GM23338 (cell line): ENCODE data around the gene AFF1. TPM values are rescaled to one million over a fixed set of nuclear protein-coding genes. Genes with fewer than 3 reads are reported as not detected.

Source experiments
- ATAC-seq: fragments of 200-7000 bp; cut with Tn5 transposase; 3 replicates; pipeline ENCODE4 v1.9.1; 2020
- DNase-seq: peaks from one replicate; pipeline ENCODE4 v3.0.0-alpha.2; 2015; ENCODE audit warnings: low spot score
- H2AFZ ChIP-seq: fragments of 200-600 bp; sonication (generic); 2 replicates; pipeline ENCODE4 v1.8.0; 2016; ENCODE audit warnings: antibody characterized with exemption, mild to moderate bottlenecking, moderate library complexity
- H3F3A ChIP-seq: fragments of 200-600 bp; sonication (generic); replicated peaks from 2 replicates; pipeline ENCODE4 v1.8.0; 2017; ENCODE audit warnings: antibody characterized with exemption, mixed run types, low read depth
- H3K27ac ChIP-seq: fragments of 200-600 bp; sonication (generic); 2 replicates; pipeline ENCODE4 v1.6.1; 2016; ENCODE audit warnings: low read depth
- H3K27me3 ChIP-seq: fragments of 200-600 bp; sonication (generic); 2 replicates; pipeline ENCODE4 v1.8.0; 2016; ENCODE audit warnings: mild to moderate bottlenecking, mixed run types, moderate library complexity; ENCODE audit not compliant: insufficient read depth
- H3K36me3 ChIP-seq: fragments of 200-600 bp; sonication (generic); 2 replicates; pipeline ENCODE4 v1.8.0; 2016; ENCODE audit warnings: mild to moderate bottlenecking; ENCODE audit not compliant: insufficient read depth
- H3K4me1 ChIP-seq: fragments of 200-600 bp; sonication (generic); 2 replicates; pipeline ENCODE4 v1.8.0; 2016; ENCODE audit warnings: mild to moderate bottlenecking, moderate library complexity; ENCODE audit not compliant: insufficient read depth
- H3K4me2 ChIP-seq: fragments of 200-600 bp; sonication (generic); 2 replicates; pipeline ENCODE4 v1.7.1; 2017; ENCODE audit warnings: mixed run types
- H3K4me3 ChIP-seq: fragments of 200-600 bp; sonication (generic); 2 replicates; pipeline ENCODE4 v1.6.1; 2016; ENCODE audit warnings: mixed run types
- H3K79me2 ChIP-seq: fragments of 200-600 bp; sonication (generic); replicated peaks from 2 replicates; pipeline ENCODE4 v1.8.0; 2017; ENCODE audit warnings: mild to moderate bottlenecking; ENCODE audit not compliant: insufficient read depth
- H3K9me2 ChIP-seq: fragments of 200-600 bp; sonication (generic); 2 replicates; pipeline ENCODE4 v1.8.0; 2017; ENCODE audit not compliant: insufficient read depth
- H4K20me1 ChIP-seq: fragments of 200-600 bp; sonication (generic); replicated peaks from 2 replicates; pipeline ENCODE4 v1.8.0; 2017; ENCODE audit warnings: mild to moderate bottlenecking; ENCODE audit not compliant: insufficient read depth
- H3K27ac Mint-ChIP-seq: 2 replicates; pipeline ENCODE4 v1.8.0; 2020; ENCODE audit warnings: inconsistent platforms, mild to moderate bottlenecking, moderate library complexity, mixed read lengths
- H3K27me3 Mint-ChIP-seq: 3 replicates; pipeline ENCODE4 v1.8.0; 2022; ENCODE audit warnings: low read depth, mild to moderate bottlenecking, moderate library complexity, mixed read lengths, inconsistent platforms; ENCODE audit not compliant: insufficient read depth, poor library complexity
- H3K36me3 Mint-ChIP-seq: 3 replicates; pipeline ENCODE4 v1.8.0; 2021; ENCODE audit warnings: low read depth, mild to moderate bottlenecking, inconsistent platforms, moderate library complexity, mixed read lengths
- H3K4me1 Mint-ChIP-seq: 3 replicates; pipeline ENCODE4 v1.8.0; 2020; ENCODE audit warnings: mild to moderate bottlenecking, inconsistent platforms, mixed read lengths
- H3K4me3 Mint-ChIP-seq: 3 replicates; pipeline ENCODE4 v1.8.0; 2021; ENCODE audit warnings: moderate library complexity, mild to moderate bottlenecking, inconsistent platforms, mixed read lengths
- H3K9me3 Mint-ChIP-seq: 3 replicates; pipeline ENCODE4 v1.8.0; 2020; ENCODE audit warnings: moderate library complexity, mild to moderate bottlenecking, inconsistent platforms, mixed read lengths
- CREB1 ChIP-seq: fragments of 250-450 bp; sonication (Bioruptor Pico); IDR thresholded peaks from 2 replicates; pipeline ENCODE4 v1.5.0; 2020; ENCODE audit warnings: low read depth, mild to moderate bottlenecking, moderate library complexity
- CTCF ChIP-seq, 2 experiments: fragments of 200-600 bp in 1 of 2; sonication (generic) in 1 of 2; conservative IDR thresholded peaks; 2 replicates each; pipeline versions ENCODE4 v1.5.1 to v1.6.1; 2016 to 2017; ENCODE audit warnings: antibody characterized with exemption in 2 of 2, low read depth in 2 of 2, mild to moderate bottlenecking in 2 of 2, moderate library complexity in 1 of 2
- EZH2 ChIP-seq: fragments of 200-600 bp; sonication (generic); IDR thresholded peaks from one replicate; pipeline ENCODE4 v1.8.0; 2017; ENCODE audit warnings: antibody characterized with exemption, mild to moderate bottlenecking, low read depth; ENCODE audit not compliant: unreplicated experiment
- EZH2phosphoT487 ChIP-seq: fragments of 200-600 bp; sonication (generic); IDR thresholded peaks from one replicate; pipeline ENCODE4 v1.8.1; 2018; ENCODE audit warnings: antibody characterized with exemption; ENCODE audit not compliant: unreplicated experiment
- JUNB ChIP-seq: IDR thresholded peaks from one replicate; pipeline ENCODE4 v1.6.1; 2016; ENCODE audit warnings: antibody characterized with exemption; ENCODE audit not compliant: unreplicated experiment
- NANOG ChIP-seq: IDR thresholded peaks from 2 replicates; pipeline ENCODE4 v1.6.1; 2016; ENCODE audit warnings: antibody characterized with exemption, borderline replicate concordance
- STAT1 ChIP-seq: IDR thresholded peaks from one replicate; pipeline ENCODE4 v1.6.1; 2016; ENCODE audit warnings: antibody characterized with exemption; ENCODE audit not compliant: unreplicated experiment
- polyA plus RNA-seq: library from polyadenylated mRNA; unstranded; fragments of >200 nt; fragmentation: Nextera tagmentation; extraction: Ambion mirVana; gene quantifications from 2 replicates; pipeline ENCODE4 v1.2.1, GENCODE V29; 2016
- total RNA-seq: library from RNA; depleted of rRNA; stranded (reverse); fragments of >200 nt; shearing (Covaris generic); gene quantifications from 2 replicates; pipeline ENCODE4 v1.2.3, GENCODE V29; 2014
- TF ChIP-seq, protein P1 (sequence below): fragments of 250-450 bp; sonication (Bioruptor Pico); IDR thresholded peaks from 2 replicates; pipeline ENCODE4 v1.5.0; 2020; ENCODE audit warnings: mild to moderate bottlenecking, moderate library complexity

AFF1 gene
- total and polyA plus RNA-seq, 2 experiments from 2014 or later, result 42.6 to 67.2 TPM

DNA sequence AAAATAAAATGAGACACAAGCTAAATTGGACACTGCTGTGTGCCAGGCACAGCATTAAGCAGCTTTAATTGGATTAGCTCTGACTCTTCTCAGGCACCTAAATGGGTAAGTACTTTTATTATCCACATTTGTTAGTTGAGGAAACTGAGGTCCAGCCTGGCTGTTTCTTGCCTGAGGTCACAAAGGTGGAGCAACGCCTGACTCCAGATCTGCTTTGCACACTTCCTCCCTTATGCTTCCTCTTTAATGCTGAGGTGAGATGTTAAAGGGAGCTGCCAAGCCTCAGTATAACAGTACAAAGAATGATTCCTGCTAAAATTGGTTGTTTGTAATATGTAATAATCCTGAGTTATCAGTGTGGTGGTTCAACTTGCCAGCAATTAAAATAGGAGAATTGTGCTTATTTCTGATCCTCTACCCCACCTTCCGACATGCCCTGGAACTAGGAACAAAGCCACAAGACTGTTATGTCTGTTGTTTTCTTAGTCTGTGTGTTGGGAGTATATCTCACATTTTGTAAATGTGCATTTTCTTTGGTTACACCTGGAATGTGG lies 74.4 kb downstream of the AFF1 start:
- peaks cover 80% of the 10 kb centered on the region for H3K4me1 ChIP-seq
- no peak for ATAC-seq
- no peak overlapping the region for H3K4me3 Mint-ChIP-seq
- no peaks in the 10 kb centered on the region for H3K9me3 Mint-ChIP-seq
- H3K27me3 ChIP-seq, result peaks cover 11% of the 10 kb centered on the region
- TF ChIP-seq EZH2, result no peak
- TF ChIP-seq NANOG, result no peak
- TF ChIP-seq JUNB, result no peak
- TF ChIP-seq EZH2phosphoT487, result no peak
- TF ChIP-seq, protein P1, sequence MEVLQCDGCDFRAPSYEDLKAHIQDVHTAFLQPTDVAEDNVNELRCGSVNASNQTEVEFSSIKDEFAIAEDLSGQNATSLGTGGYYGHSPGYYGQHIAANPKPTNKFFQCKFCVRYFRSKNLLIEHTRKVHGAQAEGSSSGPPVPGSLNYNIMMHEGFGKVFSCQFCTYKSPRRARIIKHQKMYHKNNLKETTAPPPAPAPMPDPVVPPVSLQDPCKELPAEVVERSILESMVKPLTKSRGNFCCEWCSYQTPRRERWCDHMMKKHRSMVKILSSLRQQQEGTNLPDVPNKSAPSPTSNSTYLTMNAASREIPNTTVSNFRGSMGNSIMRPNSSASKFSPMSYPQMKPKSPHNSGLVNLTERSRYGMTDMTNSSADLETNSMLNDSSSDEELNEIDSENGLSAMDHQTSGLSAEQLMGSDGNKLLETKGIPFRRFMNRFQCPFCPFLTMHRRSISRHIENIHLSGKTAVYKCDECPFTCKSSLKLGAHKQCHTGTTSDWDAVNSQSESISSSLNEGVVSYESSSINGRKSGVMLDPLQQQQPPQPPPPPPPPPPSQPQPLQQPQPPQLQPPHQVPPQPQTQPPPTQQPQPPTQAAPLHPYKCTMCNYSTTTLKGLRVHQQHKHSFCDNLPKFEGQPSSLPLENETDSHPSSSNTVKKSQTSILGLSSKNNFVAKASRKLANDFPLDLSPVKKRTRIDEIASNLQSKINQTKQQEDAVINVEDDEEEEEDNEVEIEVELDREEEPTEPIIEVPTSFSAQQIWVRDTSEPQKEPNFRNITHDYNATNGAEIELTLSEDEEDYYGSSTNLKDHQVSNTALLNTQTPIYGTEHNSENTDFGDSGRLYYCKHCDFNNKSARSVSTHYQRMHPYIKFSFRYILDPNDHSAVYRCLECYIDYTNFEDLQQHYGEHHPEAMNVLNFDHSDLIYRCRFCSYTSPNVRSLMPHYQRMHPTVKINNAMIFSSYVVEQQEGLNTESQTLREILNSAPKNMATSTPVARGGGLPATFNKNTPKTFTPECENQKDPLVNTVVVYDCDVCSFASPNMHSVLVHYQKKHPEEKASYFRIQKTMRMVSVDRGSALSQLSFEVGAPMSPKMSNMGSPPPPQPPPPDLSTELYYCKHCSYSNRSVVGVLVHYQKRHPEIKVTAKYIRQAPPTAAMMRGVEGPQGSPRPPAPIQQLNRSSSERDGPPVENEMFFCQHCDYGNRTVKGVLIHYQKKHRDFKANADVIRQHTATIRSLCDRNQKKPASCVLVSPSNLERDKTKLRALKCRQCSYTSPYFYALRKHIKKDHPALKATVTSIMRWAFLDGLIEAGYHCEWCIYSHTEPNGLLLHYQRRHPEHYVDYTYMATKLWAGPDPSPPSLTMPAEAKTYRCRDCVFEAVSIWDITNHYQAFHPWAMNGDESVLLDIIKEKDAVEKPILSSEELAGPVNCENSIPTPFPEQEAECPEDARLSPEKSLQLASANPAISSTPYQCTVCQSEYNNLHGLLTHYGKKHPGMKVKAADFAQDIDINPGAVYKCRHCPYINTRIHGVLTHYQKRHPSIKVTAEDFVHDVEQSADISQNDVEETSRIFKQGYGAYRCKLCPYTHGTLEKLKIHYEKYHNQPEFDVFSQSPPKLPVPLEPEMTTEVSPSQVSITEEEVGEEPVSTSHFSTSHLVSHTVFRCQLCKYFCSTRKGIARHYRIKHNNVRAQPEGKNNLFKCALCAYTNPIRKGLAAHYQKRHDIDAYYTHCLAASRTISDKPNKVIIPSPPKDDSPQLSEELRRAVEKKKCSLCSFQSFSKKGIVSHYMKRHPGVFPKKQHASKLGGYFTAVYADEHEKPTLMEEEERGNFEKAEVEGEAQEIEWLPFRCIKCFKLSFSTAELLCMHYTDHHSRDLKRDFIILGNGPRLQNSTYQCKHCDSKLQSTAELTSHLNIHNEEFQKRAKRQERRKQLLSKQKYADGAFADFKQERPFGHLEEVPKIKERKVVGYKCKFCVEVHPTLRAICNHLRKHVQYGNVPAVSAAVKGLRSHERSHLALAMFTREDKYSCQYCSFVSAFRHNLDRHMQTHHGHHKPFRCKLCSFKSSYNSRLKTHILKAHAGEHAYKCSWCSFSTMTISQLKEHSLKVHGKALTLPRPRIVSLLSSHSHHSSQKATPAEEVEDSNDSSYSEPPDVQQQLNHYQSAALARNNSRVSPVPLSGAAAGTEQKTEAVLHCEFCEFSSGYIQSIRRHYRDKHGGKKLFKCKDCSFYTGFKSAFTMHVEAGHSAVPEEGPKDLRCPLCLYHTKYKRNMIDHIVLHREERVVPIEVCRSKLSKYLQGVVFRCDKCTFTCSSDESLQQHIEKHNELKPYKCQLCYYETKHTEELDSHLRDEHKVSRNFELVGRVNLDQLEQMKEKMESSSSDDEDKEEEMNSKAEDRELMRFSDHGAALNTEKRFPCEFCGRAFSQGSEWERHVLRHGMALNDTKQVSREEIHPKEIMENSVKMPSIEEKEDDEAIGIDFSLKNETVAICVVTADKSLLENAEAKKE, result no peak
- TF ChIP-seq CTCF (conservative IDR thresholded peaks at IDR 0.05; ENCODE audit: low read depth in 2 of 2), result no peak
- TF ChIP-seq STAT1, result no peak
- TF ChIP-seq CREB1 (CRISPR knock-in tag), result no peak
- H3K4me2 ChIP-seq, result peak overlapping the region; percentile 85
- H3K4me3 ChIP-seq, result no peak overlapping the region
- no peak overlapping the region for H2AFZ ChIP-seq
- H3K9me2 ChIP-seq, result no peaks in the 10 kb centered on the region
- peaks cover 77% of the 10 kb centered on the region for H3K79me2 ChIP-seq
- H3K27me3 Mint-ChIP-seq, result peaks cover 10% of the 10 kb centered on the region
- no peaks in the 10 kb centered on the region for H3K36me3 Mint-ChIP-seq
- H4K20me1 ChIP-seq, result peaks cover 15% of the 10 kb centered on the region
- no peaks in the 10 kb centered on the region for H3K36me3 ChIP-seq
- no peak for DNase-seq
- no peak overlapping the region for H3K27ac ChIP-seq
- peaks cover 75% of the 10 kb centered on the region for H3K4me1 Mint-ChIP-seq
- H3K27ac Mint-ChIP-seq, result no peak overlapping the region
- H3F3A ChIP-seq, result 0 out of 2 replicates have a peak, but pooled peaks cover 14% of the 10 kb centered on the region
